GM19023 (cell line): Measurements from ENCODE around the gene CACNA1A.
"Not testable (repeated sequence)": the region's sequence is repeated elsewhere in the genome, so short reads cannot be mapped to it uniquely, and the experiment has no call there.

Experiments
- ATAC-seq: cut with Tn5 transposase; IDR thresholded peaks from one replicate; pipeline ENCODE4 v1.9.1; 2021; ENCODE audit warnings: mild to moderate bottlenecking, moderate library complexity; ENCODE audit not compliant: unreplicated experiment

Gene CACNA1A

DNA sequence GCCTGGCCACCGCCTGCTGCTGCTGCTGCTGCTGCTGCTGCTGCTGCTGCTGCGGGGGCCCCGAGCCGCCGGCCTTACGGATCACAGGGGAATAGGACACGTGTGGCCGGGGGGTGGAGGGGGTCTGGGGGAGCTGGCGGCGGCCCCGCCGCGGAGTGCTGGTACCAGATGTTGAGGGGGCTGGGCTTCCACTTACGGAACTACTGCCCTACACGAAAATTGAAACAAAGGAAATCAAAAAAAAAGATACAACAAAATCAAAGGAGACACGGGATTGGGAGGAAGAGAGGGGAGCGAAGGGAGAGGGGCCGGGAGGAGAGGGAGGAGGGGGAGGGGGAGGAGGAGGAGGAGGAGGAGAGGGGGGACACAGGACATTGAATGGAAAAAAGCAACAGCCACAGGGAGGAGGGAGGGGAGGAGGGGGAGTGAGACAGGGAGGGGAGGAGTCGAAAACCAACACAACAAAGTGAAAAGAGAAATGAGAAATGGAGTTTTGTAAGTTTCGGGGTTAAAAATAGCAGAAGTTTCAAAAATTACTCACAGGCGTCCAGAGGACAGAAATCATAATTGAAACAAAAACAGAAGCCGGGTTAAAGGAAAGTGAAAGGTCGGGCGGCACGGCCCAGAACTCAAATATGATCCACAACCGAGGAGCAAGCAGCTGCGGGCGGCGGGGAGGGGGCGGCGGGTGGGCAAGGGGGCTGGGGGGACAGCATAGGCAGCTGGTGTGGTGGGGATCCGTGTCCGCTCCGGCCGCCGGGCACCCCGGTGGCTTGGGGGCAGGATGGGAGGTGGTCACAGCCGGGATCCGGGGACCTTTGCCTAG is 298.2 kb downstream of the CACNA1A start:
- ATAC-seq = peak; percentile 60

DNA sequence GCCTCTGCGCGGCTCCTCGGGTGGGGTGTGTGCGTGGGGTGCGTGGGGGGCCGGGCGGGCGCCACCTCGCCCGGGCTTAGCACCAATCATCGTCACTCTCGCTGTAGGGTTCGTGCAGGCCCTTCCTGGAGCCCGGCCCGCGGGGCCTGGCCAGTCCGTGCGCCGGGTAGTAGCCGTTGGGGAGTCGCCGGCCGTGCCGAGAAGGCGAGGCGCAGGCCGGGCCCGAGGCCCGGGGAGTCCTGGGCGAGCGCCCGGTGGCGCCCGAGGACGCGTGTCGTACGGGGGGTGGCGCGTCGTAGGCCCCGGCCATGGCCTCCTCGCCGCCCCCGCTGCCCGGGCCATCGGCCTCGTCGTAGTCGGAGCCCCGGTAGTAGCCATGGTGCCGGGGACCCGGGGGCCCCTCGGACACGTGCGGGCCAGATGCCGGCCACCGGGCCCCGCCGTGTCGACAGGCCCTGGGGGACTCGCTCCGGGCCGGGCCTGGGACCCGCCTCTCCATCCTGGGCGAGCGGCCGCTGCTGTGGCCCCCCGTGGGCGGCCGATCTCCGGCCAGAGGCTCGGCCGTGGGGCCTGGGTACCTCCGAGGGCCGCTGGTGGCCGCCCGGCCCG is 298.9 kb downstream of the CACNA1A start:
- ATAC-seq = no peak

DNA sequence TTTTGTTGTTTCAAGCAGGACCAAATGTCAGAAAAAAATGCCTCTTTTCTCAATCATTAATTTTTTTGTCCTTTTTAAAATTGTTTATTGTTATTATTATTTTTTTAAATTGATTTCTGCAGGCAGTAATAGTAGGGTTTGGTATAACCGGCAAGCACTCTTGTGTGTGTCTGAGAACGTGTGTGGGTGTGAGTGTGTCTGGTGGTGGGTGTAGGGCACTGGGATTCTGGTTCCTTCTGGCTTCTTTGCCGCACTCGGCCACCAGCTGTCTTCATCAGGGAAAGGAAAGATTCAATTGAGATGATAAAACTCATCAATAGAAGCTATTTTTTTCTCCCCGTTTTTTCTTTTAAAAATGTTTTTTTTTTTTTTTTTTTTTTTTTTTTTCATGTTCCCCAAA is 299.7 kb downstream of the CACNA1A start:
- no peak for ATAC-seq

DNA sequence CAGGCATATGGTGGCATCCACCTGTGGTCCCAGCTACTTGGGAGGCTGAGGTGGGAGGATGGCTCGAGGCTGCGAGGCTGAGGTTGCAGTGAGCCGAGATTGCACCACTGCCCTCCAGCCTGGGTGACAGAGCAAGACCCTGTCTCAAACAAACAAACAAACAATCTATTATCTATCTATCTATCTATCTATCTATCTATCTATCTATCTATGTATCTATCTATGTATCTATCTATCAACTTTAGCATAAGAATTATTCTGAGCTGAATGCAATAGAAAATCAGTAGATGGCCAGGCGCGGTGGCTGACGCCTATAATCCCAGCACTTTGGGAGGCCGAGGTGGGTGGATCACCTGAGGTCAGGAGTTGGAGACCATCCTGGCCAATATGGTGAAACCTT is 304.2 kb downstream of the CACNA1A start:
- ATAC-seq = not testable (repeated sequence)

DNA sequence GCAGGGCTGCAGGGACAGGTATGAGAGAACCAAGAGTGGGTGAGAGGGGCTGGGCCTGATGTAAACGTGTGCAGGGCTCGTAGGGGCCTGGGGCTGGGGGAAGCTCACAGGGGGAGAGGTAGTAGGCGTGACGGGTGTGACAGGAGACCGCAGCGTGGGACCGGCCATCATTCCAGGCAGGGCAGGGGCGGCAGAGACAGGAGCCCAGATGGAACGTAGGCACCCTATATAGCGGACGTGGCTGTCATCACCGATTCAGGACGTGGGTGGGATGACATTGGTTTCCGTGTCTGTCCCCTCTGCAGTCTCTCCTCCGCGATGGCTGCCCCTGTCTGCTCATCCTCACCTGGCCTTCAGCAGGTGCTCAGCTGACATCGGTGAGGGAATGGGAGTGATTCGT is 307.6 kb downstream of the CACNA1A start:
- ATAC-seq = no peak

DNA sequence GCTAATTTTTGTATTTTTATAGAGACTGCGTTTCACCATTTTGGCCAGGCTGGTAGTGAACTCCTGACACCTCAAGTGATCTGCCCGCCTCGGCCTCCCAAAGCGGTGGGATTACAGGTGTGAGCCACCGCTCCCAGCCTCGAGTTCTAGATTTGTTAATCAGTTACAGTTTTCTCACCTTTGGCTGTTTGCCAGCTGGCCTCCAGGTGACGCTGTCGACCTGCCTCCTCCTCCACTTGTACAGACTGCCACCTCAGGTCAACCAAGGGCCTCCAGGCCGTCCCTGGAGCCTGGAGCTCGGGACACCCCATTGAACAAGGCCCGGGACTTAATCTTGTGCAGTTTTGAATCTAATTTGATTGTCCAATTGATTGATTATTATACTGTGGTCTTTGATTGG is 310.6 kb downstream of the CACNA1A start:
- no peak for ATAC-seq

DNA sequence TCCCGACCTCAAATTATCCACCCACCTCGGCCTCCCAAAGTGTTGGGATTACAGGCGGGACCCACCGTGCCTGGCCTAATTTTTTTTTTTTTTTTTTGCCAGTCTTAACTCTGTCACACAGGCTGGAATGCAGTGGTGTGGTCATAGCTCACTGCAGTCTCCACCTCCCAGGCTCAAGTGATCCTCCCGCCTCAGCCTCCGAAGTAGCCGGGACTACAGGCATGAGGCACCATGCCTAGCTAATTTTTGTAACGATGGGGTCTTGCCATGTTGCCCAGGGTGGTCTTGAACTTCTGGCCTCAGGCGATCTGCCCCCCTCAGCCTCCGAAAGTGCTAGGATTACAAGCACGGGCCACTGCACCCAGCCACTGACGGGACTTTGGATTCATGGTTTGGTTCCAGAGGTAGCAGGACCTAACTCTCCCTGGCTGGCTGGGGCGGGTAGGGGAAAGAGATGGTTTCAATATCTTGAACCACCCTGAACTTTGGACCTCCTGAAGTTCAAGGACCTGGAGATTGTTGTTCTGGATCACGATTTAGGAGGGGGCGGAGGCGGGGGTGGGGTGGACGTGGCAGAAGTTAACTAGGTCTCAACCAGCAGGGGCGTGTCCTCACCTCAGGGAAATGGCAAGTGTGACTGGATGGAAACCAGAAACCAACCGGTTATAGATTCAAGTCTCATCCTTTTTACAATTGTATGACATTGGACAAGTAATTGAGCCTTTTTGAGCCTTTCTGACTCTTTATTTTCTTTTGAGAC is 315.3 kb downstream of the CACNA1A start:
- no peak for ATAC-seq

DNA sequence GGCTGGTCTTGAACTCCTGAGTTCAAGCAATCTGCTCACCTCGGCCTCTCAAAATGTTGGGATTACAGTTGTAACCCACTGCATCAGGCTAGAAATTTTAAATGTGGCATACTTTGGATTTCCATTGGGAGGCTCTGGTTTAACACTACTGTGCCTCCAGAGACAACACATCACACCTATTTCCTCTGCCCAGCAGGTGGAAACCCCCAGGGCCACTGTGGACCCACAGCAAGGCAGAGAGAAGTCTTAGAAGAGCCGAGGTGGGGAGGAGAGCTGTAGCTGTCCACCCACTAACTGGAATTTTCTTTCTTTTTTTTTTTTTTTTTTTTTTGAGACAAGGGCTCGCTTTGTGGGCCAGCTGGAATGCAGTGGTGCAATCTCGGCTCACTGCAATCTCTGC is 316.7 kb downstream of the CACNA1A start:
- ATAC-seq = no peak

DNA sequence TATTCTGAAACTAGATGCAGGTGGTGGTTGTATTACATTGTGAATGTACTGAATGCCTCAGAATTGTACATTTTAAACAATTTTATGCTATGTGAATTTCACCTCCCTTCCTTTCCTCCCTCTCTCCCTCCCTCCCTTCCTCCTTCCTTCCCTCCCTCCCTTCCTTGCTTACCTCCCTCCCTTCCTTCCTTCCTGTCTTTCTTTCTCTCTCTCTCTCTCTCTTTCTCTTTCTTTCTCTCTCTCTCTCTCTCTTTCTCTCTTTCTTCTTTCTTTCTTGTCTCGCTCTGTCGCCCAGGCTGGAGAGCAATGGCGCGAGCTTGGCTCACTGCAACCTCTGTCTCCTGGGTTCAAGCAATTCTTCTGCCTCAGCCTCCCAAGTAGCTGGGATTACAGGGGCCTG is 318.9 kb downstream of the CACNA1A start:
- no peak for ATAC-seq

DNA sequence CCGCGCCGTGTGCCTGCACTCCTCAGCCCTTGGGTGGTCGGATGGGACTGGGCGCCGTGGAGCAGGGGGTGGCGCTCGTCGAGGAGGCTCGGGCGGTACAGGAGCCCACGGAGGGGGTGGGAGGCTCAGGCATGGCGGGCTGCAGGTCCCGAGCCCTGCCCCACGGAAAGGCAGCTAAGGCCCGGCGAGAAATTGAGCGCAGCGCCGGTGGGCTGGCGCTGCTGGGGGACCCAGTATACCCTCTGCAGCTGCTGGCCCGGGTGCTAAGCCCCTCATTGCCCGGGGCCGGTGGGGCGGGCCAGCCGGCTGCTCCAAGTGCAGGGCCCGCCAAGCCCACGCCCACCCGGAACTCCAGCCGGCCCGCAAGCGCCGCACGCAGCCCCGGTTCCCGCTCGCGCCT is 319.6 kb downstream of the CACNA1A start:
- not testable (repeated sequence) for ATAC-seq

DNA sequence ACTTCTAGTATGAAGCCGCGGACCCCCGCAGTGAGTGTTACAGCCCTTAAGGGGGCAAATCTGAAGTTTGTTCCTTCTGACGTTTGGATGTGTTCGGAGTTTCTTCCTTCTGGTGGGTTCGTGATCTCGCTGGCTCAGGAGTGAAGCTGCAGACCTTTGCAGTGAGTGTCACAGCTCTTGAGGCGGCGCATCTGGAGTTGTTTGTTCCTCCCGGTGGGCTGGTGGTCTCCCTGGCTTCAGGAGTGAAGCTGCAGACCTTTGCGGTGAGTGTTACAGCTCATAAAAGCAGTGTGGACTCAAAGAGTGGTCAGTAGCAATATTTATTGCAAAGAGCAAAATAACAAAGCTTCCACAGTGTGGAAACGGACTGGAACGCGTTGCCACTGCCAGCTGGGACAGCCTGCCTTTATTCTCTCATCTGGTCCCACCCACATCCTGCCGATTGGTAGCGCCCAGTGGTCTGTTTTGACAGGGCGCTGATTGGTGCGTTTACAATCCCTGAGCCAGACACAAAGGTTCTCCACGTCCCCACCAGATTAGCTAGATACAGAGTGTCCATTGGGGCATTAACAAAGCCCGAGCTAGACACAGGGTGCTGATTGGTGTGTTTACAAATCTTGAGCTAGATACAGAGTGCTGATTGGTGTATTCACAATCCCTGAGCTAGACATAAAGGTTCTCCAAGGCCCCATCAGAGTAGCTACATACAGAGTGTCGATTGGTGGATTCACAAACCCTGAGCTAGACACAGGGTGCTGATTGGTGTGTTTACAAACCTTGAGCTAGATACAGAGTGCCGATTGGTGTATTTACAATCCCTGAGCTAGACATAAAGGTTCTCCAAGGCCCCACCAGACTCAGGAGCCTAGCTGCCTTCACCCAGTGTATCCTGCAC is 320.3 kb downstream of the CACNA1A start:
- ATAC-seq = not testable (repeated sequence)

DNA sequence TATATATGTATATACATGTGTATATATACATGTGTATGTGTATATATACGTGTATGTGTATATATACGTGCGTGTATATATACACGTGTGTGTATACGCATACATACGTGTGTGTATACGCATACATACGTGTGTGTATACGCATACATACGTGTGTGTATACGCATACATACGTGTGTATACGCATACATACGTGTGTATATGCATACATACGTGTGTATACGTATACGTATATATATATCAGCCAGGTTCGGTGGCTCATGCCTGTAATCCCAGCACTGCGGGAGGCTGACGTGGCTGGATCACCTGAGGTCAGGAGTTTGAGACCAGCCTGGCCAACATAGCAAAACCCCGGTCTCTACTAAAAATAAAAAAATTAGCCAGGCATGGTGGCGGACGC is 321.4 kb downstream of the CACNA1A start:
- not testable (repeated sequence) for ATAC-seq

DNA sequence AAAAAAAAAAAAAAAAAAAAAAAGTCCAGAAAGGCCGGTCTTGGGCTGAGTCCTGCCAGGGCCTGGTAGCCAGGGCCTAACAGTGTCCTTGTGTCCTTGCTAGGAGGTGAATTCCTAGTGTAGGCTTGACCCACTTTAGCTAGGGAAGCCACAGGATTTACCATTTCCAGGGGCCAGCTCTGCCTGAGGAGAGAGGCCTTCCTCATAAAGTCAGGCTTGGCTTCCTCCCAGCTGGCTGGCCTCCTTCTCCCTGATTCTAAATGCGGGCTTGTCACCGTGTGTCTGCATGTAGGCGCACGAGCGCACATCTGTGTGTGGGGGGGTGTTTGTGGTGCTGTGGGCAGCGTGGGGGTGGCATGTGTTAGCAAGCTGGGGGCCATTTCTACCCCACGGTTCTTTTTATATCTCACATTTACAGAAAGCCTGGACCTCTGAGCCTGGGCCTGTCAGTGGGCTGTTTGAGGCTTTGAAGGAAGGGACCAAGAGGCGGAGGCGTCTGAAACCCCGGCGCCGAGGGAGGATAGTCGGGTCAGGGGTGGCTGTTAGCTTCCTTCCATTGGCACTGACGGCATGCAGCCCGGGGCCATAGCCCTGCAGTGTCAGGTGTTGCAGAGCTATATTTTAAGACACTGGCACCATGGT is 324.4 kb downstream of the CACNA1A start:
- ATAC-seq = no peak

DNA sequence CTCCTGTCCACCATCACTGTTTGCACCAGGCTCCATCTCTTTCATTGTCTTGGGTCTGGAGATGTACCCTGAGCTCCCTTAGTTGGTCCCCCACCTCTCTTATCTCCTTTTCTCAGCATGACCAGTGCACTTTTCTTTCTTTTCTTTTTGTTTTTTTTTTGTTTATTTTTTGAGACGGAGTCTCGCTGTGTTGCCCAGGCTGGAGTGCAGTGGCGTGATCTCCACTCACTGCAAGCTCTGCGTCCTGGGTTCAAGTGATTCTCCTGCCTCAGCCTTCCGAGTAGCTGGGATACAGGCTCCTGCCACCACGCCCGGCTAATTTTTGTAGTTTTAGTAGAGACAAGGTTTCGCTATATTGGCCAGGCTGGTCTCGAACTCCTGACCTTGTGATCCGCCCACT is 328.0 kb downstream of the CACNA1A start:
- ATAC-seq = not testable (repeated sequence)

DNA sequence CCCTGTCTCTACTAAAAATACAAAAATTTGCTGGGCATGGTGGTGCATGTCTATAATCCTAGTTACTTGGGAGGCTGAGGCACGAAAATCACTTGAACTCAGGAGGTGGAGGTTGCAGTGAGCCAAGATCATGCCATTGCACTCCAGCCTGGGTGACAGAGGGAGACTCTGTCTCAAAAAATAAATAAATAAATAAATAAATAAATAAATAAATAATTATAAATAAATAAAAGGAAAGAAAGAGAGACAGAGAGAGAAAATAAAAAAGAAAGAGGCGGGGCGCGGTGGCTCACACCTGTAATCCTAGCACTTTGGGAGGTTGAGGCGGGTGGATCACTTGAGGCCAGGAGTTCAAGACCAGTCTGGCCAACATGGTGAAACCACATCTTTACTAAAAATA is 328.7 kb downstream of the CACNA1A start:
- ATAC-seq = not testable (repeated sequence)

DNA sequence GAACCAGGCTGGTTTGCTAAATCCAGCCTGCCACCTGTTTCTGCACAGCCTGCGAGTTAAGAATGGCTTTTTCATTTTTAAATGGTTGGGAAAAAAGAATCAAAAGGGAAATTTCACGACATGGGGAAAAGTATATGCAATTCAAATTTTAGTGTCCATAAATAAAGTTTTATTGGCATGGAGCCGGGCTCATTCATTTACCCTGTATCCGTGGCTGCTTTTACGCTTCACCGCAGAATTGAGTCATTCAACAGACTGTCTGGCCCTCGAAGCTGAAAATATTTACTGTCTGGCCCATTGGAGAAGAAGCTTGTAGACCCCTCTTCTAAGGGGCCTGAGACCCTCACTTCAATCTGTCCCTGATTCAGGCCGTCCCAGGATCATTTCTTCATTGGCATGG is 329.9 kb downstream of the CACNA1A start:
- ATAC-seq = no peak

DNA sequence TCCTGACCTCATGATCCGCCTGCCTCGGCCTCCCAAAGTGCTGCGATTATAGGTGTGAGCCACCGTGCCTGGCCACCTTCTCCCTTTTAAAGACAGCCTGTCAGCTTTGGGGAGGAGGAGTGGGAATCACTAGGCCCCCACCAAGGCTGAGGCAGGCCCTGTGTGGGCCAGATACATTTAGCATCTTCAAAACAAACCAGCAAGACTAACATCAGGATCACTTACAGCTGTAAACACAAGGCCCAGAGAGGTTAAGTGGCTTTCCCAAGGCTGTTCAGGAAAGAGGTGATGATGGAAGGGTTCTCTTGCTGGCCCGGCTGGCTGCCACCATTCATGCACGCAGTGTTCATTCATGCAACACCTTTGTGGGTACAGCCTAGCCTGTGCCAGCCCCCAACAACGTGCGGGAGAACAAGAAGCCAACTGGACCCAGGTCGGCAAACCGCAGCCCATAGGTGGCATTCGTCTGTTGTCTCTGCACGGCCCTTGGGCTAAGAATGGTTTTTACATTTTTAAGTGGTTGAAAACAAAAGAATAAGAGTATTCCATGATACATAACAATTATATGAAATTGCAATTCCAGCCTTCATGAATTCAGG is 333.0 kb downstream of the CACNA1A start:
- ATAC-seq = no peak

DNA sequence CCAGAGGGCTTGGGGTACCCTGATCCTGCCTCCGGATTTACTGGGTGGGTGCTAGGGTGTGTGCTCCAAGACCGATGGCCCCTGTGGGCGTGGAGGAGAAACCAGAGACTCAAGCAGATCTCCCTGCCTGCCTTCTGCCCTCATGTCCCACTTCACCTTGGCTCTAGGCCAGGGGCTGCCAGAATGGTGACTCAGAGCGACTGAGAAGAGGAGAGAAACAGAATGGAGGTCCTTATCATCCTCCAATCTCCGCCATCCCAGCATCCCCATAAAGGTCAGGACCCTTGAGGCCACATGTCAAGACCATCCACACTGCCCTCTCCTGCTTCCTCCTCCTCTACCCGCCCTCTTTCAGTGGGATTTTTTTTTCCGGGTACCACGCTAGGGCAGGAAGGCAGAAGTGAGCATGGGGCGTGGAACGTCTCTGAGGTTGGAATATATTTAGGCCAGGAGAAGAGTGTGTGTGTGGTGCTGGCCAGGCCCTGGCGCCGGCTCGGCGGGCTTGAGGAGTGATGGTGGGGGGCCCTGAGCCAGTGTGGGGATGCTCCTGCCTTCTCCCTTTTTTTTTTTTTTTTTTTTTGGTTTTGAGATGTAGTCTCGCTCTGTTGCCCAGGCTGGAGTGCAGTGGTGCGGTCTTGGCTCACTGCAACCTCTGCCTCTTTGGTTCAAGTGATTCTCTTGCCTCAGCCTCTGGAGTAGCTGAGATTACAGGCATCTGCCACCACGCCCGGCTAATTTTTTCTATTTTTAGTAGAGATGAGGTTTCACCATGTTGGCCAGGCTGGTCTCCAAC is 333.7 kb downstream of the CACNA1A start:
- ATAC-seq = no peak

DNA sequence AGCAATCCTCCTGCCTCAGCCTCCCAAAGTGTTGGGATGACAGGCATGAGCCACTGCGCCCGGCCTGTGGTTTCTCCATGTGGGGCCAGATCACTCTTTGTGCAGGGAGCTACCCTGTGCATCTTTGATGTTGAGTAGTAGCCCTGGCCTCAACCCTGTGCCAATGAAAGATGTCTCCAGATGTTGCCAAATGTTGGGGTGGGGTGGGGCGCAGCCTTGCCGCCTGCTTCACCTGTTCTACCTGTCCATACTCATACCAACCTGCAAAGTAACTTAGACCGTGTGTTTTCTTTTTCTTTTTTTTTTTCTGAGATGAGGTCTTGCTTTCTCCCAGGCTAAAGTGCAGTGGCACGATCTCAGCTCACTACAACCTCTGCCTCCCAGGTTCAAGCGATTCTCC is 335.1 kb downstream of the CACNA1A start:
- ATAC-seq = no peak
